ENCODE results near the gene CDK9.

CDK9 gene

DNA sequence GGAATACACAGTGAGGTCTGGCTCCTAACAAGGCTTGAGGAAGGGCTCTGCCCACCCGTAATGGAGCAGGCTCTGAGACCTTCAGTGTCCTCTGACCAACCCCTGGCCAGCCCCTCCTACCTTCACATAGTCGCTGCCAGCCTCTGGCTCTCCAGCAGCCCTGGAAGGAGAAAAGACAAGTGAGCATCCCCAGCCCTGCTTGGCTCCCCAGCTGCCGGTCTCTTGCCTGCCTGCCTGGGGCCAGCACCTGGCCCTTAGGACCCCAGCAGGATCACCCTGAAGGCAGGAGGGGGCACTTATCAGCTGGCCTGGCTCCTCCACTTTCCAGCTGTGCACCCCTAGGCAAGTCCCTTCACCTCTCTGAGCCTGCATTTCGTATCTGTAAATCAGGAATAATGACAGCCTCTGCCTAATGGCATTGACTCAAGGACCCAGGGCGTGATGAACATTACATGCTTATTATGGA is 24.3 kb upstream of the CDK9 start:
- H3K9me3 ChIP-seq (ENCODE audit: control insufficient read depth, low read length) = no peaks in the 10 kb centered on the region
- no peaks in the 10 kb centered on the region for H3K36me3 ChIP-seq (ENCODE audit: control insufficient read depth, insufficient read depth, low read length)
- H3K27me3 ChIP-seq (ENCODE audit: control insufficient read depth, insufficient read depth, low read length, poor library complexity, severe bottlenecking) = peaks cover 5% of the 10 kb centered on the region
- H3K27ac ChIP-seq (ENCODE audit: insufficient read depth, low read depth, low read length, poor library complexity, severe bottlenecking) = no peak overlapping the region
- peaks cover 8% of the 10 kb centered on the region for H3K4me1 ChIP-seq (ENCODE audit: control insufficient read depth, insufficient read depth, low read length)
- 58 to 61% methylated on average over 5 of the region's 5 CpGs for WGBS, 2 experiments
- no peak overlapping the region for H3K4me3 ChIP-seq (ENCODE audit: insufficient read depth, low read depth, low read length)

DNA sequence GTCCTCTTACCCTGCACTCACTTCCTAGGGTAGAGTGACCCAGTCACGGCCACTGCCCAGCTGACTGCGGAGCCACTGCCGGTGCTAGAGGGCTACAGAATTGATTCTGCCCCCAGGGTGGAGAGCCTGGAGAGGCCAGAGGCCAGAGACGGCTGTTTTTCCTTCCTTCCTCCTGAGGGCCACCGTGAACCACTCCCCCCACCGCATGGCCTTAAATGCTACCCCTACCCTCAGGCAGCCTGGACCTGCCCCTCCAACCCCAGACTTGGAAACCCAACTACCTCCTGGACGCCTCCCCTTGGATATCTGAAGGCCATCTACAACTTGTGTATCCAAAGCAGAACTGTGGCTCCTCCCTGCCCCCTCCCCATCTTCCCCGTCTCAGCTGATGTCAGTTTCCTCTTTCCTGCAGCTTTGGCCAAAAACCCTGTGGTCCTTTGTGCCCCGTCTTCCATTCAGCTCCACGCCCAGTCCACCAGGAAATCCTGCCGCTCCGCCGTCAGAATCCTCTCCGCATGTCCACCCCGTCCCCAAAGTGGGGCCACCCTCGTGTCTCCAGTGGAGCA is 23.6 kb upstream of the CDK9 start:
- WGBS, 2 experiments = 64 to 66% methylated on average over 16 of the region's 16 CpGs
- Histone ChIP-seq H3K27me3 (ENCODE audit: control insufficient read depth, insufficient read depth, low read length, poor library complexity, severe bottlenecking) (no peaks in the 10 kb centered on the region), H3K4me3 (ENCODE audit: insufficient read depth, low read depth, low read length) (no peak overlapping the region), H3K27ac (ENCODE audit: insufficient read depth, low read depth, low read length, poor library complexity, severe bottlenecking) (no peak overlapping the region), H3K9me3 (ENCODE audit: control insufficient read depth, low read length) (no peaks in the 10 kb centered on the region), H3K4me1 (ENCODE audit: control insufficient read depth, insufficient read depth, low read length) (peaks cover 8% of the 10 kb centered on the region), H3K36me3 (ENCODE audit: control insufficient read depth, insufficient read depth, low read length) (no peaks in the 10 kb centered on the region)

DNA sequence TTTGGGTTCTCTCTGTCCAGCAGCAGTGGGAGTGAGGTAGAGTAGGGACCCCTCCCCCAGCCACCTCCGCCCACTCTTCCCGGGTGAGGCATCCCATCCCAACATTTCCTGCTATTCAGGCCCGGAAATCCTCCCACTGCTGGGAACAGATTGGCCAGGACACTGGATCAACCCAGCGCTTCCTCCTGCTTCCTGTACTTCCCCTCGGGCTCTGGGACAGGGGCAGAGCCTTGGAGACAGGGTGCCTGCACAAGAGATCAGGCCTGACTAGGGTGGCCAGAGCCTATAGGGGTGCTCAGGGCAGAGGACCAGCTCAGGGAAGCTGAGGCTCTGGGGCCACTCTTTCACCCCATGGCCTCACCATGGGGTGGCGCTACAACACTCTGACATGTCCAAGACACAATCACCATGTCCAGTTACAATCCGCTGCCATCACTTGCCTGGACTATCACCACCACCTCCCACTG is 21.9 kb upstream of the CDK9 start:
- WGBS, 2 experiments = 55 to 57% methylated on average over 7 of the region's 7 CpGs
- H3K4me1 ChIP-seq (ENCODE audit: control insufficient read depth, insufficient read depth, low read length) = peaks cover 8% of the 10 kb centered on the region
- no peaks in the 10 kb centered on the region for H3K27me3 ChIP-seq (ENCODE audit: control insufficient read depth, insufficient read depth, low read length, poor library complexity, severe bottlenecking)
- H3K36me3 ChIP-seq (ENCODE audit: control insufficient read depth, insufficient read depth, low read length) = no peaks in the 10 kb centered on the region
- H3K4me3 ChIP-seq (ENCODE audit: insufficient read depth, low read depth, low read length) = no peak overlapping the region
- H3K27ac ChIP-seq (ENCODE audit: insufficient read depth, low read depth, low read length, poor library complexity, severe bottlenecking) = no peak overlapping the region
- H3K9me3 ChIP-seq (ENCODE audit: control insufficient read depth, low read length) = no peaks in the 10 kb centered on the region

DNA sequence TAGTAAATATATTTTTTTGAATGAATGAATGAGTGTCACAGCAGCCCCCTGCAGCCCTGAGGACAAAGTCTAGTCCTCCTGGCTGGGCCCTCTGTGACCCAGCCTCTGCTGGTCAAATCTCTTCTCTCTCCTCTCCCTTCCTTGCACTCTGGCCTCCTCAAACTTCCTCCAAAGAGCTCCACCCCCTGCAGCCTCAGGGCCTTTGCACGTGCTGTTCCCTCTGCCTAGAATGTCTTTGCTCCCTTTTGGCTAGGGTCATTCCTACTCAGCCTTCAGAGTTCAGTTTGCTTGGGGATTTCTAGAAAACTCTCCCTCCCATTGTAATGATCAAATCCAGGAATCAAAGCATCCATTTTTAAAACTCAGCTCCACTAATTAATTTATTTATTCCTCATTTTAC is 20.4 kb upstream of the CDK9 start:
- Histone ChIP-seq H3K27ac (ENCODE audit: insufficient read depth, low read depth, low read length, poor library complexity, severe bottlenecking) (no peak overlapping the region), H3K9me3 (ENCODE audit: control insufficient read depth, low read length) (no peaks in the 10 kb centered on the region), H3K4me1 (ENCODE audit: control insufficient read depth, insufficient read depth, low read length) (peaks cover 16% of the 10 kb centered on the region), H3K27me3 (ENCODE audit: control insufficient read depth, insufficient read depth, low read length, poor library complexity, severe bottlenecking) (peaks cover 7% of the 10 kb centered on the region), H3K4me3 (ENCODE audit: insufficient read depth, low read depth, low read length) (no peak overlapping the region), H3K36me3 (ENCODE audit: control insufficient read depth, insufficient read depth, low read length) (no peaks in the 10 kb centered on the region)
- WGBS, 2 experiments = 82 to 83% methylated on average over 1 of the region's 1 CpG

DNA sequence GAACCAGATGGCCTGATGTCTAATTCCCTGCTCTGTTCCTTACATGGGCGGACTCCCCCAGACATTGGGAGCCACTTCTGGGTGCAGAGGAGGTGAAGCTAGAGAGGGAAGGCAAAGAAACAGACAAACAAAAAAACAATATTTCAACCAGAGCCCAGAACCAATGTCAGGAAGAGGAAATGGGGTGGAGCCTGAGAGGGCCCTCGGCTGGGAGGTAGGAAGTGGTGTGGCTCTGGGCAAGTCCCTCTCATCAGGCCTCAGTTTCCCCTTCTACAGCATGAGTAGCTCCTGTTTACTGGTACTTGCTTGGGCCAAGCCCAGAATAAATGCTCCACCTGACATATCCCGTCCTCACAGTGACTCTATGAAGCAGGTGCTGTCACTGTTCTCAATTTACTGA is 18.4 kb upstream of the CDK9 start:
- H3K4me3 ChIP-seq (ENCODE audit: insufficient read depth, low read depth, low read length) = no peak overlapping the region
- H3K36me3 ChIP-seq (ENCODE audit: control insufficient read depth, insufficient read depth, low read length) = no peaks in the 10 kb centered on the region
- peaks cover 7% of the 10 kb centered on the region for H3K27me3 ChIP-seq (ENCODE audit: control insufficient read depth, insufficient read depth, low read length, poor library complexity, severe bottlenecking)
- 83 to 91% methylated on average over 3 of the region's 3 CpGs for WGBS, 2 experiments
- no peak overlapping the region for H3K27ac ChIP-seq (ENCODE audit: insufficient read depth, low read depth, low read length, poor library complexity, severe bottlenecking)
- no peaks in the 10 kb centered on the region for H3K9me3 ChIP-seq (ENCODE audit: control insufficient read depth, low read length)
- peaks cover 17% of the 10 kb centered on the region for H3K4me1 ChIP-seq (ENCODE audit: control insufficient read depth, insufficient read depth, low read length)

DNA sequence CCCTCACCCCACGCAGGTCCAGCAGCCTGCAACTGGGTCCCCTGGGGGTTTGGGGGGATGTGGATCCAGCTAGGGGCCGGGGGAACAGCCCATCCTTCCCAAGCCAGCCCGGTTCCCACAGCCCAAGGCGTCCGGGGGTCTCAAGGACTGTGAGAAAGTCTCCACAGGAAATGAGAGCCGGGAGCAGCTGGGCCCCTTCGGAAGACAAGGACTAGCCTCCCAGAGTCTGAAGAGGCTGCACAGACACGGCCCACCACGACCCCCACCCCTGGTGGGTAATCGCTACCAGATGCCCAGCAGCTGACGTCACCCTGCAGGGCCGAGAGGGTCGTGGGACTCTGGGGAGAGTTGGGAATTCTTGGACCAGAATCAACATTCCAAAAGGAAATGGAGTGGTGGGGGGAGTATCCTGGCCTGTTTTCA is 17.9 kb upstream of the CDK9 start:
- Histone ChIP-seq H3K27me3 (ENCODE audit: control insufficient read depth, insufficient read depth, low read length, poor library complexity, severe bottlenecking) (peaks cover 7% of the 10 kb centered on the region), H3K4me1 (ENCODE audit: control insufficient read depth, insufficient read depth, low read length) (peaks cover 17% of the 10 kb centered on the region), H3K9me3 (ENCODE audit: control insufficient read depth, low read length) (no peaks in the 10 kb centered on the region), H3K4me3 (ENCODE audit: insufficient read depth, low read depth, low read length) (no peak overlapping the region), H3K27ac (ENCODE audit: insufficient read depth, low read depth, low read length, poor library complexity, severe bottlenecking) (no peak overlapping the region), H3K36me3 (ENCODE audit: control insufficient read depth, insufficient read depth, low read length) (no peaks in the 10 kb centered on the region)
- 68 to 71% methylated on average over 13 of the region's 13 CpGs for WGBS, 2 experiments

DNA sequence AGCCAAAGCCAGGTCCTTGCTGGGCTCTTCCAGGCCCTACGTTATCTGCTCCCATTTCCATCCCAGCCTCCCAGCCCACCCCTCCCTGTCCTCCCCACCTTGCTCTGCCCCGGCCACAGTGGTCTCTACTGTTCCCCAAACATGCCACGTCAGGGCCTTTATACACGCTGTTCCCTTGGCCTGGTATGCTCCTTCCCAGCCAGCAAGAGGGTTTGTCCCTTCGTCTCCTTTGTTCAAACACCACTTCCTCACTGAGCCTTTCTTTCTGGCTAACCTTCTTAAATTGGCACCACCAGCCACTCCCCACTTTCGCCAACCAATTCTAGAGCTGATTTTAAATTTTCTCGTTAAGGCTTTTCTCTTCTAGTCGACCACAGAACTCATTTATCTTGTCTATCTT is 17.1 kb upstream of the CDK9 start:
- Histone ChIP-seq H3K36me3 (ENCODE audit: control insufficient read depth, insufficient read depth, low read length) (no peaks in the 10 kb centered on the region), H3K4me1 (ENCODE audit: control insufficient read depth, insufficient read depth, low read length) (peaks cover 17% of the 10 kb centered on the region), H3K27ac (ENCODE audit: insufficient read depth, low read depth, low read length, poor library complexity, severe bottlenecking) (no peak overlapping the region), H3K27me3 (ENCODE audit: control insufficient read depth, insufficient read depth, low read length, poor library complexity, severe bottlenecking) (peaks cover 7% of the 10 kb centered on the region), H3K4me3 (ENCODE audit: insufficient read depth, low read depth, low read length) (no peak overlapping the region), H3K9me3 (ENCODE audit: control insufficient read depth, low read length) (no peaks in the 10 kb centered on the region)
- 87 to 89% methylated on average over 8 of the region's 8 CpGs for WGBS, 2 experiments

DNA sequence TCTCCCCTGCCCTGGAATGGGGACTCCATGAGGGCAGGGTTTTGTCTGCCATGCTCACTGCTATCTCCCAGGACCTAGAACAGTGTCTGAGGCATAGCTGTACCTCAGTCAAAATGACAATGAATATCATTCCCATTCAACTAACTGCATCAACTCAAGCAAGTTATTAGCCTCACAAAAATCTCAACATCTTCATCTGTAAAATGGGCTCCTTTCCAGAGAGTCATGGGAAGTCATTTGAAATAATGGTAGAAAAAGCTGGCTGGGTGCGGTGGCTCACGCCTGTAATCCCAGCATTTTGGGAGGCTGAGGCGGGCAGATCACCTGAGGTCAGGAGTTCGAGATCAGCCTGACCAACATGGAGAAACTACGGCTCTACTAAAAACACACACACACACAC is 16.7 kb upstream of the CDK9 start:
- Histone ChIP-seq H3K4me3 (ENCODE audit: insufficient read depth, low read depth, low read length) (no peak overlapping the region), H3K27me3 (ENCODE audit: control insufficient read depth, insufficient read depth, low read length, poor library complexity, severe bottlenecking) (peaks cover 7% of the 10 kb centered on the region), H3K9me3 (ENCODE audit: control insufficient read depth, low read length) (no peaks in the 10 kb centered on the region), H3K36me3 (ENCODE audit: control insufficient read depth, insufficient read depth, low read length) (no peaks in the 10 kb centered on the region), H3K4me1 (ENCODE audit: control insufficient read depth, insufficient read depth, low read length) (peaks cover 17% of the 10 kb centered on the region), H3K27ac (ENCODE audit: insufficient read depth, low read depth, low read length, poor library complexity, severe bottlenecking) (no peak overlapping the region)
- WGBS, 2 experiments = 94 to 96% methylated on average over 5 of the region's 5 CpGs

DNA sequence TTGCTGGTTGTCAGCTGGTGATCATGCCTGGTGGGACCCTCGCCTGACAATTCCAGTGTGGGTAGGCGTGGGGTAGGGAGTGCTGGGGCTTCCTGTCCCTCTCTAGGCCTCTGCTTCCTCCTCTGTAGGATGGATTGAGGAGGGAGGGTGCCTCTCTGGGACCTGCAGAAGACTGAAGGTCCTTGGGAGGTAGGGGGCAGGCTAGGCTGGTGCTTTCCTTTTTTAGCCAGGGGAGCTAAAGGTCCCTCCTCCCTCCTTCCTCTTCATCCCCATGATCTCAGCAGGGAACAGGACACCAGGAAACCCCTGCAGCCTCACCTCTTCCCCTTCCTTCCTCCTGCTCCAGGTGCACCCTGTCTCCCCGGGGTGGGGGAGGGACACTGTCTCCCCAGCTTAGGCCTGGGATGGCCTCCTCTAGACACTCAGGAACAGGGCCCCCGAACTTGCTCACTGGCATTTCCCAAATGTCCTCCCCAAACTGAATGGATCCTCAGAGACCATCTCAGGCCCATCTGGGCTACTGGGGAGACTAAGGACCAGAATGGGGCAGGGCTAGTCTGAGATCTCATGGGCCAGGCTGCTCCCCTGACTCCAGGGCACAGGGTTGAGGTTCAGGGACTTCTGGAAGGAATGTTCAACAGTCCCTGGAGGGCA is 15.8 kb upstream of the CDK9 start:
- H3K27me3 ChIP-seq (ENCODE audit: control insufficient read depth, insufficient read depth, low read length, poor library complexity, severe bottlenecking) = peaks cover 7% of the 10 kb centered on the region

DNA sequence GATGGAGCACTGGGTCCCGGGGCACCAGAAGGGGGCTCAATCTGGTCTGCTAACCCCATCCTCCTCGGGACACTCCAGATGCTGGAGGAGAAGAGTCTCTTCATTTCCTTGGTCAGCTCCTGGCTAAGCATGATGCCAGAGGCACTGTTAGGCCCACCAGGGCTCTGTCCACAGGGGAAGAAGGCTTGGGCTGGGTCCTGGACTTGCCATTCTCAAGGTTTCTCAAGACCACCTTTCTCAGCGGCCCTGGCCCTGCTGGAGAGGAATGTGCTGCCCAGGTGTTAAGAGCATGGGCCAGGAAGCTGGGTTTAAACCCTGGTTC is 15.3 kb upstream of the CDK9 start:
- Histone ChIP-seq H3K9me3 (ENCODE audit: control insufficient read depth, low read length) (no peaks in the 10 kb centered on the region), H3K4me1 (ENCODE audit: control insufficient read depth, insufficient read depth, low read length) (peaks cover 17% of the 10 kb centered on the region), H3K36me3 (ENCODE audit: control insufficient read depth, insufficient read depth, low read length) (no peaks in the 10 kb centered on the region), H3K27ac (ENCODE audit: insufficient read depth, low read depth, low read length, poor library complexity, severe bottlenecking) (no peak overlapping the region), H3K27me3 (ENCODE audit: control insufficient read depth, insufficient read depth, low read length, poor library complexity, severe bottlenecking) (peaks cover 7% of the 10 kb centered on the region), H3K4me3 (ENCODE audit: insufficient read depth, low read depth, low read length) (peak overlapping the region; percentile 39)
- WGBS, 2 experiments = 59 to 65% methylated on average over 3 of the region's 3 CpGs

More for the DNA sequence above, 15.8 kb upstream of the CDK9 start:
- Histone ChIP-seq H3K4me1 (ENCODE audit: control insufficient read depth, insufficient read depth, low read length) (peaks cover 17% of the 10 kb centered on the region), H3K9me3 (ENCODE audit: control insufficient read depth, low read length) (no peaks in the 10 kb centered on the region), H3K4me3 (ENCODE audit: insufficient read depth, low read depth, low read length) (no peak overlapping the region), H3K27ac (ENCODE audit: insufficient read depth, low read depth, low read length, poor library complexity, severe bottlenecking) (no peak overlapping the region), H3K36me3 (ENCODE audit: control insufficient read depth, insufficient read depth, low read length) (no peaks in the 10 kb centered on the region)
- 85 to 88% methylated on average over 4 of the region's 4 CpGs for WGBS, 2 experiments
